Smooth muscle cell (in vitro differentiated cells): ENCODE results near the gene ZNF384. TPM values are rescaled to one million over a fixed set of nuclear protein-coding genes. Genes with fewer than 3 reads are reported as not detected.
A peak's percentile ranks its signal among the peaks of the same experiment; 100 is the strongest.

ENCODE experiments used
- DNase-seq: peaks from one replicate; lab custom pipeline; 2025; ENCODE audit not compliant: unreplicated experiment; lab: John Stamatoyannopoulos, UW
- H2AFZ ChIP-seq: fragments of 200-600 bp; sonication (generic); 2 replicates; pipeline ENCODE4 v1.6.0; 2016; ENCODE audit warnings: antibody characterized with exemption, low read depth, mild to moderate bottlenecking
- H3F3A ChIP-seq: fragments of 200-600 bp; sonication (generic); 2 replicates; pipeline ENCODE4 v1.6.0; 2017; ENCODE audit warnings: antibody characterized with exemption, low read depth
- H3K27ac ChIP-seq: fragments of 200-600 bp; sonication (generic); 2 replicates; pipeline ENCODE4 v1.5.1; 2016; ENCODE audit warnings: low read depth, mild to moderate bottlenecking
- H3K27me3 ChIP-seq: fragments of 200-600 bp; sonication (generic); 2 replicates; pipeline ENCODE4 v1.6.1; 2016; ENCODE audit warnings: low read depth, mild to moderate bottlenecking
- H3K36me3 ChIP-seq: fragments of 200-600 bp; sonication (generic); 2 replicates; pipeline ENCODE4 v1.5.1; 2016; ENCODE audit warnings: low read depth
- H3K4me1 ChIP-seq: fragments of 200-600 bp; sonication (generic); 2 replicates; pipeline ENCODE4 v1.5.1; 2016; ENCODE audit warnings: low read depth
- H3K4me2 ChIP-seq: fragments of 200-600 bp; sonication (generic); 2 replicates; pipeline ENCODE4 v1.6.0; 2016; ENCODE audit warnings: mild to moderate bottlenecking
- H3K4me3 ChIP-seq: fragments of 200-600 bp; sonication (generic); 2 replicates; pipeline ENCODE4 v1.5.1; 2016; ENCODE audit warnings: mild to moderate bottlenecking
- H3K79me2 ChIP-seq: fragments of 200-600 bp; sonication (generic); 2 replicates; pipeline ENCODE4 v1.6.0; 2016; ENCODE audit warnings: low read depth, mild to moderate bottlenecking
- H3K9ac ChIP-seq: fragments of 200-600 bp; sonication (generic); 2 replicates; pipeline ENCODE4 v1.6.0; 2016; ENCODE audit warnings: low read depth
- H3K9me3 ChIP-seq: fragments of 200-600 bp; sonication (generic); replicated peaks from 2 replicates; pipeline ENCODE4 v1.5.1; 2016; ENCODE audit warnings: low read depth
- H4K20me1 ChIP-seq: fragments of 200-600 bp; sonication (generic); 2 replicates; pipeline ENCODE4 v1.6.0; 2016; ENCODE audit warnings: low read depth
- WGBS: methylation state at CpG from one replicate; pipeline ENCODE4 v1.1.7; 2016; ENCODE audit warnings: low lambda C conversion rate; 5-methylcytosine and 5-hydroxymethylcytosine counted together
- polyA plus RNA-seq: library from polyadenylated mRNA; unstranded; fragments of >200 nt; fragmentation: Nextera tagmentation; extraction: Ambion mirVana; gene quantifications from 2 replicates; pipeline ENCODE4 v1.2.1, GENCODE V29; 2016
- total RNA-seq: library from RNA; depleted of rRNA; stranded (reverse); fragments of >200 nt; gene quantifications from 2 replicates; pipeline ENCODE4 v1.2.3, GENCODE V29; 2014
- TF ChIP-seq, protein P1 (sequence below): fragments of 200-600 bp; sonication (generic); IDR thresholded peaks from 2 replicates; pipeline ENCODE4 v1.5.1; 2017; ENCODE audit warnings: borderline replicate concordance, mild to moderate bottlenecking, antibody characterized with exemption; ENCODE audit not compliant: insufficient read depth, poor library complexity, severe bottlenecking

The ZNF384 gene
- total and polyA plus RNA-seq, 2 experiments from 2014 or later: 31.0 to 36.1 TPM

DNA sequence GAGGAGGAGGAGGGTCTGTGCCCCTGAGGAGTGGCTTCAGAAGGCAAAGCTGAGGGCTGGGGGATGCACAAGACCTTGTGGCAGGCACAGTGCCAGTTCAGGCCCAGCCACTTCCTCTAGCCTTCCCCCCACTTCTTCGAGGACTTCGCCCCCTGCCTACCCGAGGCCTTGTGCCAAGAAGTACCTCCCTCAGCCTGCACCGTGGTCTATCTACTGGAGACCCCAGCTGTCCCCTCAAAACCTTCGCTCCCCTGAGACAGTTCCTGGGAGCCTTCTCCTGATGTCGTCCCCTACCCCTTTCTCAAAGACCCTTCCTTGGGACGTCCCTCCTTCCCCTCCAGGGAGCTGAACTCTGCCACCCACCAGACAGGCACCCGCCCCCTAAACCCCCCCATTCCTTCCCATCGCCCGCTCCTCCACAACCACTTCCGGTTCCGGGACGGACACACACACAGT lies 604 bp downstream of the ZNF384 start:
- H3F3A ChIP-seq: peaks cover 12% of the 10 kb centered on the region
- no peaks in the 10 kb centered on the region for H3K9me3 ChIP-seq
- H3K27ac ChIP-seq: peak overlapping the region; percentile 78
- H3K4me2 ChIP-seq: peak overlapping the region; percentile 86
- H3K36me3 ChIP-seq: no peaks in the 10 kb centered on the region
- H2AFZ ChIP-seq: peak overlapping the region; percentile 10
- H3K9ac ChIP-seq: peak overlapping the region; percentile 90
- peak overlapping the region; percentile 63 for H3K4me3 ChIP-seq
- TF ChIP-seq, protein P1, sequence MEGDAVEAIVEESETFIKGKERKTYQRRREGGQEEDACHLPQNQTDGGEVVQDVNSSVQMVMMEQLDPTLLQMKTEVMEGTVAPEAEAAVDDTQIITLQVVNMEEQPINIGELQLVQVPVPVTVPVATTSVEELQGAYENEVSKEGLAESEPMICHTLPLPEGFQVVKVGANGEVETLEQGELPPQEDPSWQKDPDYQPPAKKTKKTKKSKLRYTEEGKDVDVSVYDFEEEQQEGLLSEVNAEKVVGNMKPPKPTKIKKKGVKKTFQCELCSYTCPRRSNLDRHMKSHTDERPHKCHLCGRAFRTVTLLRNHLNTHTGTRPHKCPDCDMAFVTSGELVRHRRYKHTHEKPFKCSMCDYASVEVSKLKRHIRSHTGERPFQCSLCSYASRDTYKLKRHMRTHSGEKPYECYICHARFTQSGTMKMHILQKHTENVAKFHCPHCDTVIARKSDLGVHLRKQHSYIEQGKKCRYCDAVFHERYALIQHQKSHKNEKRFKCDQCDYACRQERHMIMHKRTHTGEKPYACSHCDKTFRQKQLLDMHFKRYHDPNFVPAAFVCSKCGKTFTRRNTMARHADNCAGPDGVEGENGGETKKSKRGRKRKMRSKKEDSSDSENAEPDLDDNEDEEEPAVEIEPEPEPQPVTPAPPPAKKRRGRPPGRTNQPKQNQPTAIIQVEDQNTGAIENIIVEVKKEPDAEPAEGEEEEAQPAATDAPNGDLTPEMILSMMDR: no peak
- H3K27me3 ChIP-seq: no peaks in the 10 kb centered on the region
- peaks cover 28% of the 10 kb centered on the region for H4K20me1 ChIP-seq
- peaks cover 20% of the 10 kb centered on the region for H3K4me1 ChIP-seq
- no peak for DNase-seq
- H3K79me2 ChIP-seq: peaks cover 63% of the 10 kb centered on the region
- under 1% methylated on average over 13 of the region's 13 CpGs for WGBS

DNA sequence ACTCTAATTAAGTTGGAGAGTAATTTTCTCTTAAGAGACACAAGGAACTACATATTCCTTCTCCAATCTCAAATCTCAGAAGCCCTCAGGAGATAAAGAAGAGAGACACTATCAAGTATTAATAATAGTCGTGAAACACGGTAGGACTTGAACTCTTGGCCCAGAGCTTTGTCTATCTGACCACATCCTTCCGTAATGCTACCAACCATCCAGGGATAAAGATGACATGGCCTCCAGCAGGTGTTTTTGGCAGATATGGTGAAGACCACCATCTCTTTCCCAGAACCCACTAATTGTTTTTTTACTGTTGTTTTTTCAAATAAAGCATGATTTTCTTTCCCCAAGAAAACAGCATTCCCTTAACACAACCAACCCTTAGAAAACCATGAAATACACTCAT lies 3.4 kb downstream of the ZNF384 start:
- no peaks in the 10 kb centered on the region for H3K9me3 ChIP-seq
- H3K4me2 ChIP-seq: no peak overlapping the region
- peaks cover 91% of the 10 kb centered on the region for H3K79me2 ChIP-seq
- peaks cover 20% of the 10 kb centered on the region for H3K4me1 ChIP-seq
- no peaks in the 10 kb centered on the region for H3K27me3 ChIP-seq
- TF ChIP-seq, protein P1: no peak
- H3K4me3 ChIP-seq: no peak overlapping the region
- H3K27ac ChIP-seq: no peak overlapping the region
- H3K9ac ChIP-seq: no peak overlapping the region
- no peak for DNase-seq
- no peaks in the 10 kb centered on the region for H3K36me3 ChIP-seq
- 98% methylated on average over 3 of the region's 3 CpGs for WGBS
- H3F3A ChIP-seq: peaks cover 3% of the 10 kb centered on the region
- H2AFZ ChIP-seq: no peak overlapping the region
- H4K20me1 ChIP-seq: peaks cover 54% of the 10 kb centered on the region

DNA sequence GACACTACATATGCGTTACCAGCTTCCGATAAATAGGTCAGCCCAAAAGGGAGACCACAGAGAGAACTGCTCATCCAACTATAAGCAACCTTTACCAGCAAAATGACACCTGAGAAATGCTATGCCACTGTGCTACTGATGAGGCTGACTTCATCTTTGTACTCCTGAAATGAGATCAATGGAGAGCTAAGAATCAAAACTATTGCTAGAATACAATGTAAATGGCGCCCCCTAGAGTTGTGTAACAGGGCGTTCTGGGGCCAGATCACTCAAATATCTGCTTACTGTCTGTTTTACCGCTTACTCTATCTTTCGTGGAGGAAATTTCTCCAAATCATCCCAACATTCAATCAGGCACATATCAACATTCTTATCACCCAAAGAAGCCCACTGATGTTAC lies 4.6 kb downstream of the ZNF384 start:
- peaks cover 65% of the 10 kb centered on the region for H4K20me1 ChIP-seq
- DNase-seq: no peak
- H3K36me3 ChIP-seq: no peaks in the 10 kb centered on the region
- 67% methylated on average over 6 of the region's 6 CpGs for WGBS
- peaks cover 97% of the 10 kb centered on the region for H3K79me2 ChIP-seq
- TF ChIP-seq, protein P1: peak; percentile 45
- H3K9ac ChIP-seq: no peak overlapping the region
- peaks cover 15% of the 10 kb centered on the region for H3K4me1 ChIP-seq
- no peak overlapping the region for H3K4me3 ChIP-seq
- H3F3A ChIP-seq: no peaks in the 10 kb centered on the region
- no peaks in the 10 kb centered on the region for H3K9me3 ChIP-seq
- no peak overlapping the region for H3K4me2 ChIP-seq
- H3K27ac ChIP-seq: no peak overlapping the region
- no peak overlapping the region for H2AFZ ChIP-seq
- H3K27me3 ChIP-seq: no peaks in the 10 kb centered on the region

DNA sequence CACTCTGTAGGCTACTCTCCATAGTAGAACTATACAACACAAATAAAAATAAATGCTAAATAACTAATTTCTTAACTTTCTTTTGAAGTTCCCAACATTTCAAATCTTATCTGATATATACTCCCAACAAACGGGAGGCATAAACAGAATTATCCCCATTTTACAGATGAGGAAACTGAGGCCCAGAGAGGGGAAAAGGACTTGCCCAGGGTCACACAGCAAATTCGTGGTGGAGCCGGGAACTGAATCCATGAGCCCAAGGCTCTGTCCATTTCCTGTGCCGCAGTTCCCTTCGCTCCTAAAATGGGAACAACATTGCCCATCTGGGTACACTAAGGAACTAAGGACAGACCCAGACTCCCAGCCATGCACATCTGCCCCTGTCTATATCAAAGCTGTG lies 12.2 kb downstream of the ZNF384 start:
- H3K36me3 ChIP-seq: peaks cover 31% of the 10 kb centered on the region
- 96% methylated on average over 5 of the region's 5 CpGs for whole genome bisulfite sequencing

More for the DNA sequence above, 12.2 kb downstream of the ZNF384 start:
- Histone ChIP-seq H3K4me1 (no peaks in the 10 kb centered on the region), H3F3A (no peaks in the 10 kb centered on the region), H3K79me2 (peaks cover 39% of the 10 kb centered on the region), H3K4me3 (no peak overlapping the region), H3K4me2 (no peak overlapping the region), H3K27me3 (no peaks in the 10 kb centered on the region), H3K9ac (no peak overlapping the region), H3K27ac (no peak overlapping the region), H3K9me3 (no peaks in the 10 kb centered on the region), H2AFZ (no peak overlapping the region), H4K20me1 (peaks cover 45% of the 10 kb centered on the region)
- no peak for DNase-seq
- TF ChIP-seq, protein P1: no peak
